ENCODE data around the gene NCS1. TPM values are rescaled to one million over a fixed set of nuclear protein-coding genes. Genes with fewer than 3 reads are reported as not detected.

Gene NCS1
- total and polyA plus RNA-seq, 7 experiments from 2014 or later = 0.14 to 0.85 (median 0.22) TPM; not detected in 4

DNA sequence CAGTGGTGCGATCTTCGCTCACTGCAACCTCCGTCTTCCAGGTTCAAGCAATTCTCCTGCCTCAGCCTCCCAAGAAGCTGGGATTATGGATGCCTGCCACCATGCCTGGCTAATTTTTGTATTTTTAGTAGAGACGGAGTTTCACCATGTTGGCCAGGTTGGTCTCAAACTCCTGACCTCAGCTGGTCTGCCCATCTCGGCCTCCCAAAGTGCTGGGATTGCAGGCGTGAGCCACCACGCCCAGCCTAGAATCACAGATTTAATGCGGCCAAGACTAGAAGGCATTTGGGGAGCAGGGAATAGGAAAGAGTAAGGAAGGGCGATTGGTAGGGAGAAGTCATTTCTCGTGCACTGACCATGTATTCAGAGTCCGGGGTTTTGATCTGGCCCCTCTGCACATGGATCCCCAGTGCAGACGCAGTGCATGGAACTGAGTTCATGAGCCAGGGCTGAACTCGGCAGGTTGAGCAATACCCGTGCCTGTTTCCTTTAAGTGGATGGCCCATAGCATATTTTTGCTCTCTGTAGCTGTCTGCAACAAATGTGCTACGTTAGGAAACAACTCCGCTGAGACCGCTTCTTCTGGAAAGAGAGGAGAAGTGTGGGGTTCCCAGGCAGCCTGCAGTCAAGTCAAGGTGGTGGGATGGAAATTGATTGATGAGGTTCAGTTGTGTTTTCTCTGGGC is 90.0 kb downstream of the NCS1 start:
- peaks cover 0 to 2% (median 0%) of the 10 kb centered on the region in 11 donors for H3K9me3 Mint-ChIP-seq
- H3K4me1 ChIP-seq (ENCODE audit: control insufficient read depth in 2 of 2, insufficient read depth in 2 of 2, low read length in 2 of 2) = no peaks in the 10 kb centered on the region
- CTCF ChIA-PET = no interaction called here
- H3K9me3 ChIP-seq (ENCODE audit: control insufficient read depth in 2 of 3, low read length in 3 of 3) = no peaks in the 10 kb centered on the region
- no peaks in the 10 kb centered on the region for H3K36me3 Mint-ChIP-seq
- H3K4me3 ChIP-seq (ENCODE audit: low read length) = no peak overlapping the region
- intact Hi-C loops (cut with micrococcal nuclease) = no loop called here
- POLR2A ChIA-PET = no interaction called here
- H3K36me3 ChIP-seq (ENCODE audit: control insufficient read depth in 2 of 3, insufficient read depth in 3 of 3, low read length in 3 of 3) = no peaks in the 10 kb centered on the region
- H3K27me3 Mint-ChIP-seq = peaks cover 52 to 84% (median 58%) of the 10 kb centered on the region in 5 donors
- DNase-seq (no peak), ATAC-seq (no peak)
- peak overlapping the region in 1 of 9 donors; percentile 26 for H3K27ac Mint-ChIP-seq
- H3K4me1 Mint-ChIP-seq = peaks cover 0 to 9% (median 4%) of the 10 kb centered on the region in 7 donors
- no peak overlapping the region for H3K27ac ChIP-seq (ENCODE audit: low read depth, low read length)
- no peak overlapping the region for H3K4me3 Mint-ChIP-seq
- no peaks in the 10 kb centered on the region for H3K27me3 ChIP-seq (ENCODE audit: control insufficient read depth in 2 of 2, insufficient read depth in 2 of 2, low read length in 2 of 2)

DNA sequence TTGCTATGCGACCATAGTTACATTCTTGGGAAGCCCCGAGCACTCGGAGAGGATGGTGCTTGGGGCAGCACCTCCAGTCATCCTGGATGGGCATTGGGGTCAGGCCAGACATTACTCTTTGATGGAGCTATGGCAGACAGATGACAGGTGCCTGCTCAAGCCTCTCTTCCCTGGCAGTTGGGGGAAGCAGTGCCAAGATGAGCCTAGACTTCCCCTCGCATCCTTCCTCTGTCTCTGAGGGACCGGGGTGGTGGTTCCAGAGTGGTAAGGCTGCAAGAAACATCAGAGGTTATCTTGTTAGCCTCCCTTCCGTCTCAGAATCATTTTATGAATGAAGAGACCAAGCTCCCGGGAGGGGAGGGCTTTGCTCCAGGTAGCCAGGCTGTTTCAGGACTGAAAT is 90.6 kb downstream of the NCS1 start:
- Mint-ChIP-seq H3K36me3 (no peaks in the 10 kb centered on the region), H3K4me3 (no peak overlapping the region), H3K27ac (no peak overlapping the region), H3K9me3 (peaks cover 0 to 2% (median 0%) of the 10 kb centered on the region in 11 donors), H3K27me3 (peaks cover 57 to 84% (median 63%) of the 10 kb centered on the region in 5 donors), H3K4me1 (peaks cover 0 to 9% (median 4%) of the 10 kb centered on the region in 7 donors)
- Histone ChIP-seq H3K9me3 (ENCODE audit: control insufficient read depth in 2 of 3, low read length in 3 of 3) (no peaks in the 10 kb centered on the region), H3K4me1 (ENCODE audit: control insufficient read depth in 2 of 2, insufficient read depth in 2 of 2, low read length in 2 of 2) (no peaks in the 10 kb centered on the region), H3K27ac (ENCODE audit: low read depth, low read length) (no peak overlapping the region), H3K27me3 (ENCODE audit: control insufficient read depth in 2 of 2, insufficient read depth in 2 of 2, low read length in 2 of 2) (no peaks in the 10 kb centered on the region), H3K4me3 (ENCODE audit: low read length) (no peak overlapping the region), H3K36me3 (ENCODE audit: control insufficient read depth in 2 of 3, insufficient read depth in 3 of 3, low read length in 3 of 3) (no peaks in the 10 kb centered on the region)
- CTCF ChIA-PET = no interaction called here
- DNase-seq (no peak), ATAC-seq (no peak)
- intact Hi-C loops (cut with micrococcal nuclease) = no loop called here
- POLR2A ChIA-PET = no interaction called here

DNA sequence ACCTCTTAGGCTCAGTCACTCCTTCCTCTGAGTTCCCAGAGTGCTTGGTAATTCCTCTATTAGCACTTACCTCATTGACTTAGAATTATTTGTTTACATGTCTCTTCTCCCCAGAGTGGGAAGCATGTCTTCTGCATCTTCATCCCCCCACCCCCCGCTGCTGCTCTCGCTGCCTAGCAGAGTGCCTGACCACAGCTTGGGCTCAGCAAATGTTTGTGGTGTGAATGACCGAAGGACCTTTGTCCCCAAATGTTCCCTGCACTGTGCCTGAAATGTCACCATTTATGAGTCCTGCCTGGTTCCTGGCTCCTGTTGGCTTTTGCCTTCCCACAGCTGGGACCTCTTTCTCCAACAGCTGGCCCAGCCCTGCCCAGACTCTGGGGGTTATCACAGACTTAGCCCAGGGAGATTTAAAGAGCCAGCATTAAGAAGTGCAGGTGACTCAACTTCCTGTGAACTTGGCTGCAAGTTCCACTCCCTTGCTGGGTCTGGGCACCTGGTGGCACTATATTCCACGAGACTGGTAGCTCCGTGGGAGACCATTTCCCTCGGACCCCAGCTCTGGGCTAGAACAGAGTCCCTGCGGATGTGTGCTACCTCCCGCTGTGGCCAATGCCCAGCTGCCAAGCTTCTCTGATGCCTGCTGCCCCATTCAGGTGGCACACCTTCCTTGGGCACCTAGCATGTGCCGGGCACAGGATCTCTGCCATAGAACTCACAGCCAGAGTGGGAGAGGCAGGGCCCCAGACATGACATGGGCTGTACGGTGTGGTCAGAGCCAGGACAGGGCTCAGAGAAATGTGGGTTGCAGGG is 91.6 kb downstream of the NCS1 start:
- peaks cover 0 to 11% (median 4%) of the 10 kb centered on the region in 7 donors for H3K4me1 Mint-ChIP-seq
- peaks cover 65 to 86% (median 72%) of the 10 kb centered on the region in 5 donors for H3K27me3 Mint-ChIP-seq
- H3K36me3 Mint-ChIP-seq = no peaks in the 10 kb centered on the region
- Histone ChIP-seq H3K36me3 (ENCODE audit: control insufficient read depth in 2 of 3, insufficient read depth in 3 of 3, low read length in 3 of 3) (no peaks in the 10 kb centered on the region), H3K27ac (ENCODE audit: low read depth, low read length) (no peak overlapping the region), H3K4me3 (ENCODE audit: low read length) (no peak overlapping the region), H3K27me3 (ENCODE audit: control insufficient read depth in 2 of 2, insufficient read depth in 2 of 2, low read length in 2 of 2) (no peaks in the 10 kb centered on the region), H3K4me1 (ENCODE audit: control insufficient read depth in 2 of 2, insufficient read depth in 2 of 2, low read length in 2 of 2) (no peaks in the 10 kb centered on the region), H3K9me3 (ENCODE audit: control insufficient read depth in 2 of 3, low read length in 3 of 3) (no peaks in the 10 kb centered on the region)
- no peak overlapping the region for H3K4me3 Mint-ChIP-seq
- ATAC-seq (no peak), DNase-seq (no peak)
- ChIA-PET CTCF (no interaction called here), POLR2A (interaction anchor here (0.6 kb wide), 1 partner anchor 286 kb away, joined by 3 read pairs; no protein-coding TSS in a partner anchor)
- intact Hi-C loops (cut with micrococcal nuclease) = no loop called here
- H3K9me3 Mint-ChIP-seq = no peaks in the 10 kb centered on the region
- no peak overlapping the region for H3K27ac Mint-ChIP-seq

DNA sequence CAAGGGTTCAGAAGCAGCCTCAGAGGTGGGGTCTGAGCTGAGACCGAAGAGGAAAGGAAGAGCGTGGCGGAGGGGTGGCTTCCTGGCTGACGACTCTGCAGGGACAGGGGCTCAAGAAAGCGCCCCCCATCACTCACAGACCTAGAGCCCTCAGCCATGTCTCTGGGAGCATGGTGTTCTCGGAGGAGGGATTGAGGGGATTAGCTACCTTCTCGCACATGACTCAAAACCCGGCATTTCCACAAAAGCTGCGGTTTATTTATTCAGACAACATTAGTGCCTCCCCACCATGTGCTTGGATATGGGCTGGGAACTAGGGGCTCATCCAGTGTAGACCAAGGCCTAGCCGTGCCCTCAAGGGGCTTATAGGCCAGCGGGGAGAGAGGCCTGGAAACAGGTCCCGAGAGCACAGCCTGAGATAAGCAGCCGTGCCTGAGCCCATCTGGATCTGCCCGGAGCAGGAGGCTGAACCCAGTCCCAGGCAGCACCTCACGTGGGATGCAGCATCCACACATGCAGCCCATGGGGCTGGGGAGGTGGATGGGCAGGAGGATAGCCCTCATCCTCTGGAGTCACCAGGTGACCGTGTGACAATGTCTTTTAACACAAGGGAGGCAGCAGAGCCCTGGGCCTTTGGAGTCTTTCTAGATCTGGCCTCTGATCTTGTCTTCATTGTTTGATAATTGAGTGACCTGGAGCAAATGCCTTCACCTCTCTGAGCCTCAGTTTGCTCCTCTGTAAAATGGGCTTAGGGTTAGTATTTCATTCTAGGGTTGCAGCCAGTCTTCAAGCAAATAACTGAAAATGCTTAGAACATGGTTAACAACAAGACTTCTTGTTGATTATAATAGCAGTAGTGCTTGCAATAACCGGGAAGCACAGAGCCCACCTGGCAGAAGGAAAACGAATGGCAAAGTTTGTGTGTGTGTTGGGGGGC is 92.5 kb downstream of the NCS1 start:
- Histone ChIP-seq H3K4me1 (ENCODE audit: control insufficient read depth in 2 of 2, insufficient read depth in 2 of 2, low read length in 2 of 2) (no peaks in the 10 kb centered on the region), H3K9me3 (ENCODE audit: control insufficient read depth in 2 of 3, low read length in 3 of 3) (no peaks in the 10 kb centered on the region), H3K27me3 (ENCODE audit: control insufficient read depth in 2 of 2, insufficient read depth in 2 of 2, low read length in 2 of 2) (no peaks in the 10 kb centered on the region), H3K4me3 (ENCODE audit: low read length) (no peak overlapping the region), H3K27ac (ENCODE audit: low read depth, low read length) (no peak overlapping the region), H3K36me3 (ENCODE audit: control insufficient read depth in 2 of 3, insufficient read depth in 3 of 3, low read length in 3 of 3) (no peaks in the 10 kb centered on the region)
- H3K27ac Mint-ChIP-seq = no peak overlapping the region
- no peaks in the 10 kb centered on the region for H3K36me3 Mint-ChIP-seq
- H3K27me3 Mint-ChIP-seq = peaks cover 63 to 78% (median 68%) of the 10 kb centered on the region in 5 donors
- no peak for ATAC-seq
- CTCF ChIA-PET = no interaction called here
- intact Hi-C loops (cut with micrococcal nuclease) = no loop called here
- POLR2A ChIA-PET = interaction anchor here (0.6 kb wide), 1 partner anchor 287 kb away, joined by 3 read pairs; no protein-coding TSS in a partner anchor
- no peak for DNase-seq
- H3K9me3 Mint-ChIP-seq = no peaks in the 10 kb centered on the region
- H3K4me1 Mint-ChIP-seq = peaks cover 0 to 11% (median 4%) of the 10 kb centered on the region in 7 donors
- H3K4me3 Mint-ChIP-seq = peak overlapping the region in 2 of 10 donors; percentile 3 to 25

DNA sequence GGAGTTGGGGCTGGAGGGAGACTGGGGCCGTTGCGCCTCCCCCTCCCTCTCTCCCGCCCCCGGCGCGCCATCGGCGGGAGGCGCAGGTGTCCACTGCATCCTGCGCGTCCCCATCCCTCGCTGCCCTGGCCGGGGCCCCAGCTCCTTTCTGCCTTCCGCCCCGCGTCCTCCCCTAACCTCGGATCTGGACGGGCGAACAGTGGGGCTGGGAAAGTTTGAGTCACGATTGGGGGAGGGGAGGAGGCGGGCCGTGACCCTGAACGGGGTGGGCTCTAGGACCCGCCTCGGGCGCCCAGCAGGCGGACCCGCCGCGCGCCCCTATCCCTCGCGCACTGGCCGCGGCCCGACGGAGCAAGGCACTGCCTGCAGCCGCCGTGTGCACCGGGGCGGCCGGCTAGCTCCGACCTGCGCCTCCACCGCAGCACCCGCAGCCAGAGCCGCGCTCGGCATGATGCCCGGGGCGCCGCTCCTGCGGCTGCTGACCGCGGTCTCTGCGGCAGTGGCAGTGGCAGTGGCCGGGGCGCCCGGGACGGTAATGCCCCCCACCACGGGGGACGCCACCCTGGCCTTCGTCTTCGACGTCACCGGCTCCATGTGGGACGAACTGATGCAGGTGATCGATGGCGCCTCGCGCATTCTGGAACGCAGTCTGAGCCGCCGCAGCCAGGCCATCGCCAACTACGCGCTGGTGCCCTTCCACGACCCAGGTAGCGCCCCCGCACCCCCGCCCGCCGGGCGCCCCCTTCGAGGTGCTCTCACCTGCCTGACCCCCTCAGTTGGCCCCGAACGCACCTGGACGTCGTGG is 93.4 kb downstream of the NCS1 start, which contains the start of gene HMCN2:
Gene HMCN2 (plus strand): TSS at position 330 of the 805 bp plus-strand sequence. CDS start 119 bp downstream, at position 449.
- H3K27me3 Mint-ChIP-seq = peaks cover 58 to 70% (median 63%) of the 10 kb centered on the region in 5 donors
- Histone ChIP-seq H3K4me1 (ENCODE audit: control insufficient read depth in 2 of 2, insufficient read depth in 2 of 2, low read length in 2 of 2) (no peaks in the 10 kb centered on the region), H3K27me3 (ENCODE audit: control insufficient read depth in 2 of 2, insufficient read depth in 2 of 2, low read length in 2 of 2) (no peaks in the 10 kb centered on the region), H3K27ac (ENCODE audit: low read depth, low read length) (no peak within 1 kb of the TSS), H3K9me3 (ENCODE audit: control insufficient read depth in 2 of 3, low read length in 3 of 3) (no peaks in the 10 kb centered on the region), H3K4me3 (ENCODE audit: low read length) (no peak within 1 kb of the TSS), H3K36me3 (ENCODE audit: control insufficient read depth in 2 of 3, insufficient read depth in 3 of 3, low read length in 3 of 3) (no peaks in the 10 kb centered on the region)
- no peak within 1 kb of the TSS for H3K27ac Mint-ChIP-seq
- CTCF ChIA-PET = no interaction called here
- H3K36me3 Mint-ChIP-seq = no peaks in the 10 kb centered on the region
- intact Hi-C loops (cut with micrococcal nuclease) = no loop called here
- H3K9me3 Mint-ChIP-seq = no peaks in the 10 kb centered on the region
- POLR2A ChIA-PET = no interaction called here
- DNase-seq (no peak), ATAC-seq (no peak)
- peaks cover 0 to 11% (median 4%) of the 10 kb centered on the region in 7 donors for H3K4me1 Mint-ChIP-seq
- H3K4me3 Mint-ChIP-seq = peak within 1 kb of the TSS in 3 of 10 donors; percentile 44 to 53 (median 44)

Data from naive thymus-derived CD4-positive, alpha-beta T cell (primary cell).